VCaP (cell line): ENCODE data around the gene DNPEP.

Source experiments
- H3K27ac ChIP-seq: fragments of 450-650 bp; 2 replicates; pipeline ENCODE4 v1.5.1; 2017
- CTCF ChIP-seq: fragments of 450-650 bp; conservative IDR thresholded peaks from 2 replicates; pipeline ENCODE4 v1.5.1; 2017; ENCODE audit warnings: mild to moderate bottlenecking, moderate library complexity

Gene DNPEP

GRCh38 chr2:219368690-219369191, 19.0 kb downstream of the DNPEP start:
- peak overlapping the region; percentile 69 for H3K27ac ChIP-seq
- no peak for TF ChIP-seq CTCF

- TF ChIP-seq CTCF: no peak
- no peak overlapping the region for H3K27ac ChIP-seq
Observed at GRCh38 chr2:219362524-219363164, 25.1 kb downstream of the DNPEP start.

- no peak overlapping the region for H3K27ac ChIP-seq
- TF ChIP-seq CTCF: no peak
Observed at GRCh38 chr2:219362072-219362471, 25.6 kb downstream of the DNPEP start.

GRCh38 chr2:219358170-219359075, 29.3 kb downstream of the DNPEP start:
- no peak overlapping the region for H3K27ac ChIP-seq
- TF ChIP-seq CTCF: no peak

- no peak for TF ChIP-seq CTCF
- H3K27ac ChIP-seq: no peak overlapping the region
Observed at GRCh38 chr2:219356834-219357233, 30.9 kb downstream of the DNPEP start.

- no peak overlapping the region for H3K27ac ChIP-seq
- no peak for TF ChIP-seq CTCF
Observed at GRCh38 chr2:219354582-219354981, 33.1 kb downstream of the DNPEP start.

- no peak for TF ChIP-seq CTCF
- no peak overlapping the region for H3K27ac ChIP-seq
Observed at GRCh38 chr2:219353129-219353528, 34.6 kb downstream of the DNPEP start.
